HEK293 (cell line): ENCODE results near the gene PTPN11.

Experiments
- EGR2 ChIP-seq: fragments of 450-650 bp; formaldehyde crosslinking; IDR thresholded peaks from 2 replicates; pipeline ENCODE4 v1.5.1; 2016; ENCODE audit warnings: low read depth, missing biosample characterization, missing genetic modification characterization
- MZF1 ChIP-seq: fragments of 450-650 bp; formaldehyde crosslinking; IDR thresholded peaks from 2 replicates; pipeline ENCODE4 v1.5.1; 2017; ENCODE audit warnings: missing biosample characterization, missing genetic modification characterization, borderline replicate concordance
- SP7 ChIP-seq: fragments of 450-650 bp; formaldehyde crosslinking; IDR thresholded peaks from 2 replicates; pipeline ENCODE4 v1.5.1; 2016; ENCODE audit warnings: missing biosample characterization, missing genetic modification characterization
- WT1 ChIP-seq: fragments of 450-650 bp; formaldehyde crosslinking; IDR thresholded peaks from 2 replicates; pipeline ENCODE4 v1.5.1; 2016; ENCODE audit warnings: missing biosample characterization, missing genetic modification characterization
- ZFP37 ChIP-seq: fragments of 450-650 bp; formaldehyde crosslinking; IDR thresholded peaks from 2 replicates; pipeline ENCODE4 v1.5.1; 2016; ENCODE audit warnings: missing biosample characterization, missing genetic modification characterization
- ZFP69B ChIP-seq: fragments of 450-650 bp; formaldehyde crosslinking; IDR thresholded peaks from 2 replicates; pipeline ENCODE4 v1.5.1; 2016; ENCODE audit warnings: missing biosample characterization, missing genetic modification characterization
- ZNF132 ChIP-seq: fragments of 450-650 bp; formaldehyde crosslinking; IDR thresholded peaks from 2 replicates; pipeline ENCODE4 v1.5.1; 2017; ENCODE audit warnings: missing biosample characterization, missing genetic modification characterization, borderline replicate concordance
- ZNF16 ChIP-seq: fragments of 450-650 bp; formaldehyde crosslinking; IDR thresholded peaks from 2 replicates; pipeline ENCODE4 v1.5.1; 2016; ENCODE audit warnings: low read depth, missing biosample characterization, missing genetic modification characterization
- ZNF2 ChIP-seq: fragments of 450-650 bp; formaldehyde crosslinking; IDR thresholded peaks from 2 replicates; pipeline ENCODE4 v1.5.1; 2016; ENCODE audit warnings: missing biosample characterization, missing genetic modification characterization
- ZNF266 ChIP-seq: fragments of 450-650 bp; formaldehyde crosslinking; IDR thresholded peaks from 2 replicates; pipeline ENCODE4 v1.5.1; 2016; ENCODE audit warnings: missing biosample characterization, missing genetic modification characterization, low read depth
- ZNF423 ChIP-seq: fragments of 450-650 bp; formaldehyde crosslinking; IDR thresholded peaks from 2 replicates; pipeline ENCODE4 v1.5.1; 2016; ENCODE audit warnings: missing biosample characterization, missing genetic modification characterization
- ZNF501 ChIP-seq: fragments of 450-650 bp; formaldehyde crosslinking; IDR thresholded peaks from 2 replicates; pipeline ENCODE4 v1.5.1; 2016; ENCODE audit warnings: missing biosample characterization, missing genetic modification characterization
- ZNF530 ChIP-seq: fragments of 450-650 bp; formaldehyde crosslinking; IDR thresholded peaks from 2 replicates; pipeline ENCODE4 v1.5.1; 2016; ENCODE audit warnings: low read depth, missing biosample characterization, missing genetic modification characterization
- ZNF558 ChIP-seq: fragments of 450-650 bp; formaldehyde crosslinking; IDR thresholded peaks from 2 replicates; pipeline ENCODE4 v1.5.1; 2016; ENCODE audit warnings: missing biosample characterization, missing genetic modification characterization
- ZNF610 ChIP-seq: fragments of 450-650 bp; formaldehyde crosslinking; IDR thresholded peaks from 2 replicates; pipeline ENCODE4 v1.5.1; 2016; ENCODE audit warnings: missing biosample characterization, missing genetic modification characterization, borderline replicate concordance
- ZNF747 ChIP-seq: fragments of 450-650 bp; formaldehyde crosslinking; IDR thresholded peaks from 2 replicates; pipeline ENCODE4 v1.5.1; 2016; ENCODE audit warnings: missing biosample characterization, missing genetic modification characterization
- TF ChIP-seq, protein P1 (sequence below): fragments of 450-650 bp; formaldehyde crosslinking; IDR thresholded peaks from 2 replicates; pipeline ENCODE4 v1.5.1; 2016; ENCODE audit warnings: missing biosample characterization, missing genetic modification characterization
- TF ChIP-seq, protein P2 (sequence below): fragments of 450-650 bp; formaldehyde crosslinking; IDR thresholded peaks from 2 replicates; pipeline ENCODE4 v1.5.1; 2016; ENCODE audit warnings: missing biosample characterization, missing genetic modification characterization
- TF ChIP-seq, protein P3 (sequence below): fragments of 450-650 bp; formaldehyde crosslinking; IDR thresholded peaks from 2 replicates; pipeline ENCODE4 v1.5.1; 2016; ENCODE audit warnings: missing biosample characterization, missing genetic modification characterization
- TF ChIP-seq, protein P4 (sequence below): fragments of 450-650 bp; formaldehyde crosslinking; IDR thresholded peaks from 2 replicates; pipeline ENCODE4 v1.5.1; 2016; ENCODE audit warnings: missing biosample characterization, missing genetic modification characterization
- TF ChIP-seq, protein P5 (sequence below): fragments of 450-650 bp; formaldehyde crosslinking; IDR thresholded peaks from 2 replicates; pipeline ENCODE4 v1.5.1; 2016; ENCODE audit warnings: missing biosample characterization, missing genetic modification characterization
- TF ChIP-seq, protein P6 (sequence below): fragments of 450-650 bp; formaldehyde crosslinking; IDR thresholded peaks from 2 replicates; pipeline ENCODE4; 2016; ENCODE audit warnings: missing biosample characterization, missing genetic modification characterization
- TF ChIP-seq, protein P7 (sequence below): fragments of 450-650 bp; formaldehyde crosslinking; conservative IDR thresholded peaks from 2 replicates; pipeline ENCODE4 v1.5.1; 2016; ENCODE audit warnings: low read depth, missing biosample characterization, missing genetic modification characterization

Gene PTPN11

DNA sequence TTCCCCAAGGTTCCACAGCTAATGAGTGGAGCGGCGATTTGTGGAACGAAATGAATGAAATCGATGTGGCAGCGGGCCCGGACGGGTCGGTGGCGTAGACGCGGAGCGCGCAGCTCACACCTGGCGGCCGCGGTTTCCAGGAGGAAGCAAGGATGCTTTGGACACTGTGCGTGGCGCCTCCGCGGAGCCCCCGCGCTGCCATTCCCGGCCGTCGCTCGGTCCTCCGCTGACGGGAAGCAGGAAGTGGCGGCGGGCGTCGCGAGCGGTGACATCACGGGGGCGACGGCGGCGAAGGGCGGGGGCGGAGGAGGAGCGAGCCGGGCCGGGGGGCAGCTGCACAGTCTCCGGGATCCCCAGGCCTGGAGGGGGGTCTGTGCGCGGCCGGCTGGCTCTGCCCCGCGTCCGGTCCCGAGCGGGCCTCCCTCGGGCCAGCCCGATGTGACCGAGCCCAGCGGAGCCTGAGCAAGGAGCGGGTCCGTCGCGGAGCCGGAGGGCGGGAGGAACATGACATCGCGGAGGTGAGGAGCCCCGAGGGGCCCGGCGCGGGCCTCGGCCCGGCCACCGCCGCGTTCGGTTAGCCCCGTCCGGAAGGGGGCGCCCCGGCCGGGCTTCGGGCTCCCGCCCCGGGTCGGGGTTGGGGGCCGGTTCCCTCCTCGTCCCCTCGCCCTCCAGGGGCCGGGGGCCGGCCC is at the start of gene PTPN11 (continued):
- TF ChIP-seq, protein P1, sequence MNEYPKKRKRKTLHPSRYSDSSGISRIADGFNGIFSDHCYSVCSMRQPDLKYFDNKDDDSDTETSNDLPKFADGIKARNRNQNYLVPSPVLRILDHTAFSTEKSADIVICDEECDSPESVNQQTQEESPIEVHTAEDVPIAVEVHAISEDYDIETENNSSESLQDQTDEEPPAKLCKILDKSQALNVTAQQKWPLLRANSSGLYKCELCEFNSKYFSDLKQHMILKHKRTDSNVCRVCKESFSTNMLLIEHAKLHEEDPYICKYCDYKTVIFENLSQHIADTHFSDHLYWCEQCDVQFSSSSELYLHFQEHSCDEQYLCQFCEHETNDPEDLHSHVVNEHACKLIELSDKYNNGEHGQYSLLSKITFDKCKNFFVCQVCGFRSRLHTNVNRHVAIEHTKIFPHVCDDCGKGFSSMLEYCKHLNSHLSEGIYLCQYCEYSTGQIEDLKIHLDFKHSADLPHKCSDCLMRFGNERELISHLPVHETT (tag by site-specific recombination), result no peak
- TF ChIP-seq ZNF132 (tag by site-specific recombination) (no peak), WT1 (tag by site-specific recombination) (peak; percentile 35; the same call in 1 of the 2 replicates), ZNF747 (tag by site-specific recombination) (no peak), ZFP69B (tag by site-specific recombination) (0 out of 2 replicates have a peak, but pooled peaks have one; percentile 20), EGR2 (tag by site-specific recombination) (peak; percentile 88), ZNF16 (no peak), ZNF610 (tag by site-specific recombination) (peak; percentile 53; the same call in 1 of the 2 replicates), ZNF530 (tag by site-specific recombination) (no peak), MZF1 (no peak), ZNF423 (no peak), ZNF501 (tag by site-specific recombination) (peak; percentile 85), ZNF266 (tag by site-specific recombination) (no peak), ZNF558 (no peak), ZNF2 (tag by site-specific recombination) (peak; percentile 26; the same call in 1 of the 2 replicates), SP7 (tag by site-specific recombination) (peak; percentile 66), ZFP37 (peak; percentile 26; the same call in 1 of the 2 replicates)
- TF ChIP-seq, protein P2, sequence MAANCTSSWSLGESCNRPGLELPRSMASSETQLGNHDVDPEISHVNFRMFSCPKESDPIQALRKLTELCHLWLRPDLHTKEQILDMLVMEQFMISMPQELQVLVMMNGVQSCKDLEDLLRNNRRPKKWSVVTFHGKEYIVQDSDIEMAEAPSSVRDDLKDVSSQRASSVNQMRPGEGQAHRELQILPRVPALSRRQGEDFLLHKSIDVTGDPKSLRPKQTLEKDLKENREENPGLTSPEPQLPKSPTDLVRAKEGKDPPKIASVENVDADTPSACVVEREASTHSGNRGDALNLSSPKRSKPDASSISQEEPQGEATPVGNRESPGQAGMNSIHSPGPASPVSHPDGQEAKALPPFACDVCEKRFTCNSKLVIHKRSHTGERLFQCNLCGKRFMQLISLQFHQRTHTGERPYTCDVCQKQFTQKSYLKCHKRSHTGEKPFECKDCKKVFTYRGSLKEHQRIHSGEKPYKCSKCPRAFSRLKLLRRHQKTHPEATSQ (tag by site-specific recombination), result 0 out of 2 replicates have a peak, but pooled peaks have one; percentile 69
- TF ChIP-seq, protein P3, sequence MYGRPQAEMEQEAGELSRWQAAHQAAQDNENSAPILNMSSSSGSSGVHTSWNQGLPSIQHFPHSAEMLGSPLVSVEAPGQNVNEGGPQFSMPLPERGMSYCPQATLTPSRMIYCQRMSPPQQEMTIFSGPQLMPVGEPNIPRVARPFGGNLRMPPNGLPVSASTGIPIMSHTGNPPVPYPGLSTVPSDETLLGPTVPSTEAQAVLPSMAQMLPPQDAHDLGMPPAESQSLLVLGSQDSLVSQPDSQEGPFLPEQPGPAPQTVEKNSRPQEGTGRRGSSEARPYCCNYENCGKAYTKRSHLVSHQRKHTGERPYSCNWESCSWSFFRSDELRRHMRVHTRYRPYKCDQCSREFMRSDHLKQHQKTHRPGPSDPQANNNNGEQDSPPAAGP, result peak; percentile 63; the same call in 1 of the 2 replicates
- TF ChIP-seq, protein P4, sequence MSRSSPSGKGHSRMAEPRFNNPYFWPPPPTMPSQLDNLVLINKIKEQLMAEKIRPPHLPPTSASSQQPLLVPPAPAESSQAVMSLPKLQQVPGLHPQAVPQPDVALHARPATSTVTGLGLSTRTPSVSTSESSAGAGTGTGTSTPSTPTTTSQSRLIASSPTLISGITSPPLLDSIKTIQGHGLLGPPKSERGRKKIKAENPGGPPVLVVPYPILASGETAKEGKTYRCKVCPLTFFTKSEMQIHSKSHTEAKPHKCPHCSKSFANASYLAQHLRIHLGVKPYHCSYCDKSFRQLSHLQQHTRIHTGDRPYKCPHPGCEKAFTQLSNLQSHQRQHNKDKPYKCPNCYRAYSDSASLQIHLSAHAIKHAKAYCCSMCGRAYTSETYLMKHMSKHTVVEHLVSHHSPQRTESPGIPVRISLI, result no peak
- TF ChIP-seq, protein P5, sequence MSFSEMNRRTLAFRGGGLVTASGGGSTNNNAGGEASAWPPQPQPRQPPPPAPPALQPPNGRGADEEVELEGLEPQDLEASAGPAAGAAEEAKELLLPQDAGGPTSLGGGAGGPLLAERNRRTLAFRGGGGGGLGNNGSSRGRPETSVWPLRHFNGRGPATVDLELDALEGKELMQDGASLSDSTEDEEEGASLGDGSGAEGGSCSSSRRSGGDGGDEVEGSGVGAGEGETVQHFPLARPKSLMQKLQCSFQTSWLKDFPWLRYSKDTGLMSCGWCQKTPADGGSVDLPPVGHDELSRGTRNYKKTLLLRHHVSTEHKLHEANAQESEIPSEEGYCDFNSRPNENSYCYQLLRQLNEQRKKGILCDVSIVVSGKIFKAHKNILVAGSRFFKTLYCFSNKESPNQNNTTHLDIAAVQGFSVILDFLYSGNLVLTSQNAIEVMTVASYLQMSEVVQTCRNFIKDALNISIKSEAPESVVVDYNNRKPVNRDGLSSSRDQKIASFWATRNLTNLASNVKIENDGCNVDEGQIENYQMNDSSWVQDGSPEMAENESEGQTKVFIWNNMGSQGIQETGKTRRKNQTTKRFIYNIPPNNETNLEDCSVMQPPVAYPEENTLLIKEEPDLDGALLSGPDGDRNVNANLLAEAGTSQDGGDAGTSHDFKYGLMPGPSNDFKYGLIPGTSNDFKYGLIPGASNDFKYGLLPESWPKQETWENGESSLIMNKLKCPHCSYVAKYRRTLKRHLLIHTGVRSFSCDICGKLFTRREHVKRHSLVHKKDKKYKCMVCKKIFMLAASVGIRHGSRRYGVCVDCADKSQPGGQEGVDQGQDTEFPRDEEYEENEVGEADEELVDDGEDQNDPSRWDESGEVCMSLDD (tag by site-specific recombination), result peak; percentile 56; the same call in 1 of the 2 replicates
- TF ChIP-seq, protein P6, sequence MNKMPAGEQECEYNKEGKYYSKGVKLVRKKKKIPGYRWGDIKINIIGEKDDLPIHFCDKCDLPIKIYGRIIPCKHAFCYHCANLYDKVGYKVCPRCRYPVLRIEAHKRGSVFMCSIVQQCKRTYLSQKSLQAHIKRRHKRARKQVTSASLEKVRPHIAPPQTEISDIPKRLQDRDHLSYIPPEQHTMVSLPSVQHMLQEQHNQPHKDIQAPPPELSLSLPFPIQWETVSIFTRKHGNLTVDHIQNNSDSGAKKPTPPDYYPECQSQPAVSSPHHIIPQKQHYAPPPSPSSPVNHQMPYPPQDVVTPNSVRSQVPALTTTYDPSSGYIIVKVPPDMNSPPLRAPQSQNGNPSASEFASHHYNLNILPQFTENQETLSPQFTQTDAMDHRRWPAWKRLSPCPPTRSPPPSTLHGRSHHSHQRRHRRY (tag by site-specific recombination), result no peak
- TF ChIP-seq, protein P7, sequence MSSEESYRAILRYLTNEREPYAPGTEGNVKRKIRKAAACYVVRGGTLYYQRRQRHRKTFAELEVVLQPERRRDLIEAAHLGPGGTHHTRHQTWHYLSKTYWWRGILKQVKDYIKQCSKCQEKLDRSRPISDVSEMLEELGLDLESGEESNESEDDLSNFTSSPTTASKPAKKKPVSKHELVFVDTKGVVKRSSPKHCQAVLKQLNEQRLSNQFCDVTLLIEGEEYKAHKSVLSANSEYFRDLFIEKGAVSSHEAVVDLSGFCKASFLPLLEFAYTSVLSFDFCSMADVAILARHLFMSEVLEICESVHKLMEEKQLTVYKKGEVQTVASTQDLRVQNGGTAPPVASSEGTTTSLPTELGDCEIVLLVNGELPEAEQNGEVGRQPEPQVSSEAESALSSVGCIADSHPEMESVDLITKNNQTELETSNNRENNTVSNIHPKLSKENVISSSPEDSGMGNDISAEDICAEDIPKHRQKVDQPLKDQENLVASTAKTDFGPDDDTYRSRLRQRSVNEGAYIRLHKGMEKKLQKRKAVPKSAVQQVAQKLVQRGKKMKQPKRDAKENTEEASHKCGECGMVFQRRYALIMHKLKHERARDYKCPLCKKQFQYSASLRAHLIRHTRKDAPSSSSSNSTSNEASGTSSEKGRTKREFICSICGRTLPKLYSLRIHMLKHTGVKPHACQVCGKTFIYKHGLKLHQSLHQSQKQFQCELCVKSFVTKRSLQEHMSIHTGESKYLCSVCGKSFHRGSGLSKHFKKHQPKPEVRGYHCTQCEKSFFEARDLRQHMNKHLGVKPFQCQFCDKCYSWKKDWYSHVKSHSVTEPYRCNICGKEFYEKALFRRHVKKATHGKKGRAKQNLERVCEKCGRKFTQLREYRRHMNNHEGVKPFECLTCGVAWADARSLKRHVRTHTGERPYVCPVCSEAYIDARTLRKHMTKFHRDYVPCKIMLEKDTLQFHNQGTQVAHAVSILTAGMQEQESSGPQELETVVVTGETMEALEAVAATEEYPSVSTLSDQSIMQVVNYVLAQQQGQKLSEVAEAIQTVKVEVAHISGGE, result peak; percentile 85
